ENCODE results near the gene CCDC24.

GRCh38 chr1:43981135-43981491, 10.3 kb upstream of the CCDC24 start:
- TF ChIP-seq CTCF (IDR thresholded peaks at IDR 0.05) (no peak), POLR2AphosphoS5 (IDR thresholded peaks at IDR 0.05; ENCODE audit: low read depth, low read length) (no peak), TCF7L2 (IDR thresholded peaks at IDR 0.05; ENCODE audit: low read depth, low read length) (no peak), REST (IDR thresholded peaks at IDR 0.05; ENCODE audit: insufficient read depth in 1 of 2, low read depth in 2 of 2, low read length in 1 of 2) (no peak), SIN3A (IDR thresholded peaks at IDR 0.05; ENCODE audit: borderline replicate concordance, insufficient read depth, low read depth, low read length) (no peak)

Data from Panc1 (cell line).